ENCODE measurements around the gene SYNRG.
A peak's percentile ranks its signal among the peaks of the same experiment; 100 is the strongest.

SYNRG gene

GRCh38 chr17:37610971-37611370 lies 1.8 kb upstream of the SYNRG start:
- TF ChIP-seq ZNF274 (IDR thresholded peaks at IDR 0.05; ENCODE audit: low read depth, low read length), result no peak
- no peak overlapping the region for H3K4me3 ChIP-seq (ENCODE audit: low read length)

- H3K4me3 ChIP-seq (ENCODE audit: low read length), result peak overlapping the region; percentile 90
These were observed 813 bp upstream of the SYNRG start for GRCh38 chr17:37610041-37610420.

- peak overlapping the region; percentile 90 for H3K4me3 ChIP-seq (ENCODE audit: low read length)
- TF ChIP-seq ZNF274 (IDR thresholded peaks at IDR 0.05; ENCODE audit: low read depth, low read length), result no peak
These were observed 658 bp downstream of the SYNRG start for GRCh38 chr17:37608351-37609169.

- TF ChIP-seq ZNF274 (IDR thresholded peaks at IDR 0.05; ENCODE audit: low read depth, low read length), result no peak
- H3K4me3 ChIP-seq (ENCODE audit: low read length), result peak overlapping the region; percentile 90
These were observed 1.4 kb downstream of the SYNRG start for GRCh38 chr17:37607637-37608331.

- TF ChIP-seq ZNF274 (IDR thresholded peaks at IDR 0.05; ENCODE audit: low read depth, low read length), result no peak
- H3K4me3 ChIP-seq (ENCODE audit: low read length), result peak overlapping the region; percentile 21; the same call in 1 of the 2 replicates
These were observed 3.3 kb downstream of the SYNRG start for GRCh38 chr17:37605813-37606505.

- no peak for TF ChIP-seq ZNF274 (IDR thresholded peaks at IDR 0.05; ENCODE audit: low read depth, low read length)
- H3K4me3 ChIP-seq (ENCODE audit: low read length), result no peak overlapping the region
These were observed 4.1 kb downstream of the SYNRG start for GRCh38 chr17:37605081-37605480.

GRCh38 chr17:37604556-37604955 lies 4.7 kb downstream of the SYNRG start:
- TF ChIP-seq ZNF274 (IDR thresholded peaks at IDR 0.05; ENCODE audit: low read depth, low read length), result no peak
- no peak overlapping the region for H3K4me3 ChIP-seq (ENCODE audit: low read length)

- TF ChIP-seq ZNF274 (IDR thresholded peaks at IDR 0.05; ENCODE audit: low read depth, low read length), result no peak
- H3K4me3 ChIP-seq (ENCODE audit: low read length), result no peak overlapping the region
These were observed 11.1 kb downstream of the SYNRG start for GRCh38 chr17:37598145-37598544.

GRCh38 chr17:37592291-37592690 lies 16.9 kb downstream of the SYNRG start:
- no peak for TF ChIP-seq ZNF274 (IDR thresholded peaks at IDR 0.05; ENCODE audit: low read depth, low read length)

GRCh38 chr17:37585066-37585465 lies 24.2 kb downstream of the SYNRG start:
- no peak overlapping the region for H3K4me3 ChIP-seq (ENCODE audit: low read length)
- TF ChIP-seq ZNF274 (IDR thresholded peaks at IDR 0.05; ENCODE audit: low read depth, low read length), result no peak

More at GRCh38 chr17:37592291-37592690, 16.9 kb downstream of the SYNRG start:
- no peak overlapping the region for H3K4me3 ChIP-seq (ENCODE audit: low read length)

GRCh38 chr17:37576281-37576680 lies 32.9 kb downstream of the SYNRG start:
- TF ChIP-seq ZNF274 (IDR thresholded peaks at IDR 0.05; ENCODE audit: low read depth, low read length), result no peak
- no peak overlapping the region for H3K4me3 ChIP-seq (ENCODE audit: low read length)

- no peak overlapping the region for H3K4me3 ChIP-seq (ENCODE audit: low read length)
- TF ChIP-seq ZNF274 (IDR thresholded peaks at IDR 0.05; ENCODE audit: low read depth, low read length), result no peak
These were observed 34.8 kb downstream of the SYNRG start for GRCh38 chr17:37574427-37574826.

- H3K4me3 ChIP-seq (ENCODE audit: low read length), result no peak overlapping the region
- TF ChIP-seq ZNF274 (IDR thresholded peaks at IDR 0.05; ENCODE audit: low read depth, low read length), result no peak
These were observed 37.5 kb downstream of the SYNRG start for GRCh38 chr17:37571674-37572073.

- TF ChIP-seq ZNF274 (IDR thresholded peaks at IDR 0.05; ENCODE audit: low read depth, low read length), result no peak
These were observed 38.6 kb downstream of the SYNRG start for GRCh38 chr17:37570527-37571093.

More at GRCh38 chr17:37570527-37571093, 38.6 kb downstream of the SYNRG start:
- no peak overlapping the region for H3K4me3 ChIP-seq (ENCODE audit: low read length)
